ENCODE results near the gene GATA2.

Gene GATA2

DNA sequence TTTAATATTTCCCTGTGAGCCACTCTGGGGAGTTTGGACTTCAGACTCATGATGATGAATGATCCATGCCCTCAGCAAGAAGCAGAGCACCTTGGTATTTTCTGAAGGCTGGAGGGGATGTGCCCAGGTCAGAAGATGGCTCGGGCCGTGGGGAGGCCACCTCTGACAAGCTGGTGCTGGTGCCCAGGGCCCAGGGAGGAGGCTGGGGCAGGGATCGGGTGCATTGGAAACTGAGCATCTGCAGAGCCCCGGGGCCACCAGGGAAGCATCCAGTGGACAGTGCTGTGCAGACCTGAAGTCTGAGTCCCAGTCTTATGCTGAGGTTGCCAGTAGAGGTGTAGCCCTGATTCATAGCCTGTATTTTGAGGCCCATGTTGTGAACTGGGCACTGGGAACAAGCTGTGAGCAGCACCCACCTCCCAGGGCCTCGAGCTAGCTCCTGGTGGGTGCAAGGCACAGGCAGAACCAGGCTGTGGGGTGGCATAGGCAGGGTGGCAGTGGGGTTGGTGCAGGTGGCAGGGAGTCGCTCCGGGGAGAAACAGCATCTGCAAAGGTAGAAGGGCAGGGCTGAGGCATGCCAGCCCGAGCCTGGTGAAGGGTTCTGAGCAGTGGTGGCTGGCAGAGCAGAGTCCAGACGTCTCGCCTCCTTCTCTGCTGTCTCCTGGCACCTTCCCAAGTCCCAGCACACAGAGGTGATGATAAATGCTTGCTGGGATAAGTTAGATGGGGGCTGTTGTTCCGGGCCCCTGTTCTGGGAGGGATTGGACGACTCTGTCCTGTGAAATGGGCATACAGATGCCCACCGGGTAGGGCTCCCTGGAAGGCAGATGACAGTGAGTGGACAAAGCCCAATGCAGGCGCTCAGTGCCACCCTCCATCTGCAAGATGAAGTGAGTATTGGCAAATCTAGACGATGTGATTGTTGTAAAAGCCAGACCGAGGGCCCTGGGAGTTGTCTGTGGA, 36.9 kb downstream of the GATA2 start:
- no peak for DNase-seq

DNA sequence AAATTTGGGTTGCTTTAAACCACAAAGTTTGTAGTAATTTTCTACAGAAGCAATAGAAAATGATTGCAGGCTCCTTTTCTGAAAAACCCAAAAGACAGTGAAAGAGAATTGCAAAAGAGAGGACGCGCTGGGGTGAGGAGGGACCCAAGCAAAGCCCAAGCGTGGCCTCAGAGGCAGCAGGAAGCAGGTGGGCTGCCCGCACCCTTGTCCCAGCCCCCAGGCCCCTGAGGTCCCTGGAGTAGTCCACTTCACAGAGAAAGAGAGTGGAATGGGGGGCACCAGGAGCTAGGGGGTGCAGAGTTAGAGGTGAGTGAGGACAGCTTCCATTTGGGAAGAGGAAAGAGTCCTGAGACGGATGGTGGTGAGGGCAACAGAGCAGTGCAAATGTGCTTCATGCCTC, 37.9 kb downstream of the GATA2 start:
- no peak for DNase-seq

DNA sequence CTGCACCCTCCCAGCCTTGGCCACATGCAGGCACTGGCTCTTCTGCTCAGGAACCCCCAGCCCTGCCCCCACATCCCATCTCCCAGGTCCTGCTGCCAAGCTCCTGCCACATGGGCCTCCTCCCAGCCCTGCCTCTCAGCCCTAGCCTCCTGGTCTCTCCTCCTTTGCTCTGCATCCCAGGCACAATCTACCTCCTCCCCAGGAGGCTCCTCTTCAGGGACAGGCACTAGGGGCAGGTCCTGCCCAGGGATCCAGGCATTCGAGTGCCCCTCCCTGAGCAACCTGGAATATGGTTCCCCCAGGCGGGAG, 38.7 kb downstream of the GATA2 start:
- DNase-seq = no peak

DNA sequence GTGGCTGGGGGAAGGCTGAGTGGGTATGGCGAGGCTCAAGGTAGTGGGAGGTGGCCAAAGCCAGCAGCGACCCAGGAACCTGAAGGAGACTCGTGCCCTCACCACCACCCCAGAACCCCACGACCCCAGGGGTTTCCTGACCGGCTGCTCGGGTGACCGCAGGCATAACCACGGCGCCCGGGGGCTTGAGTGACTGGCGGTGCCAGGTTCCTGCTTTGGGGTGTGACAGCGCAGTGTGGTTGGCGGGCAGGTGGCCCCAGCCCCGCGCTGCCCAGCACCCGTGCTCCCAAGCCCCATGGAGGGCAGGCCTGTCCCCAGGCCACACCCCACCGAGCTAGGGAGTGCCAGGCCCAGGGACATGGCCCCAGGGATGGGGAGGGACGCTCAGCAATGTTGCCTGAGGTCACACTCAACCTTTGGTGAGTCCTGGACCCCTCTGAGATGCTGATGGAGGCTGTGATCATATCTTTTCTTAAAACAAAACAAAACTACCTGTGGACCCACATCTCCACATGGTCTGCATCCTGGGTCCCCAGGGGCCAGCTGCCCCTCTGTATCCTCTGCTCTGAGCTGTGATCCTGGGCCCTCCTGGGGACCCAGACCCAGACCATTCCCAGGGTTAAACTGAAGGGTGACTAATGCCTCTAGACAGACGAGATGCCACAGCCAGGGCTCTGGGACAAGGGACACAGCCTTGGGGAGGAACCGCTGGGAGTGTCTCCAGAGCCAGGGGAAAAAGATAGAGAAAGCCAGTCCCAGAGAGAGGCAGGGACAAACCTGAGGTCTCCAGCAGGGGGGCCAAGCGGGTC, 39.3 kb downstream of the GATA2 start:
- DNase-seq = no peak

DNA sequence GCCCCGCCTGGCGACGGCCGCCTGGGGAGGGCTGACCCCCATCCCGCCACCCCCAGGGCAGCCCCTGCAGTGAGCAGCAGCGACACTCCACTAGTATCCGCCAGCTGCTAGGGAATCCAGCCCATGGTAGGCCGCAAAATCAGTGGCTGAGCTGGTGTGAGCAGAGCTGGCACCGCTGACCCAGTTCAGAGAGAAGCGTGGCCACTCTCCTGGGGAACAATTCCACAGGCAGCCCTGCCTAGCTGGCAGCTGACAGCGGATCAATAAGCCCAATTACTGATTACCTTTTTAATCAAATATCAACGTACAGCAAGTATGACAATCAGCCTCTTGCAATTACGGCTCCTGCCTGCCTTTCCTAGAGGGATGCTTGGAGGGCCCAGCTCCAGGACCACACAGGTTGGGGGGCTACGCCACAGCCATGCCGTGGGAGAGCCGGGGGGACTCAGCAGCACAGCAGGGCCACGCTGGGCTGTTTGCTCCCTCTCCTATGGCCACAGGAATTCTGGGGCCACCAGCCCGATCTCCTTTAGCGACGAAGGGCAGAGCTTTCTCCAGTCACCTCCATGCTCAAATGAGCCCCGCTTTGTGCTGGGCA, 40.2 kb downstream of the GATA2 start:
- DNase-seq = no peak

DNA sequence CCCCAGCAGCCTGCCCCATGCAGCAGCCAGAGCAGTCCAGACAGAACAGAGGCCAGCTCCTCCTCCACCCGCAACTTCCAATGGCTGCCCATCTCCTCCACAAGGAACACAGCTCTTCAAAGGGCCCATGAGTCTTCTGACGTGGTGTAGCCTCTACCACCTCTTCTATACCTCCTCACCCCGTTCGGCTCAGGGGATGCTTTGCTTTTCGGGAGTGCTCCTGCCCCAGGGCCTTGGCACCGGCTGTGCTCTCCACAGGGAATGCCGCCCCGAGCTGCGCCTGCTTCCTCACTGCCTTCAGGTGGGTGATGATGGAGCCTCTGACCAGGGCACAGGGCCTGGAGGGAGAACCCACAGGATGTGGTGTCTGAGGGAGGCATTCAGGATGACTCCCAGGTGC, 40.9 kb downstream of the GATA2 start:
- DNase-seq = no peak

DNA sequence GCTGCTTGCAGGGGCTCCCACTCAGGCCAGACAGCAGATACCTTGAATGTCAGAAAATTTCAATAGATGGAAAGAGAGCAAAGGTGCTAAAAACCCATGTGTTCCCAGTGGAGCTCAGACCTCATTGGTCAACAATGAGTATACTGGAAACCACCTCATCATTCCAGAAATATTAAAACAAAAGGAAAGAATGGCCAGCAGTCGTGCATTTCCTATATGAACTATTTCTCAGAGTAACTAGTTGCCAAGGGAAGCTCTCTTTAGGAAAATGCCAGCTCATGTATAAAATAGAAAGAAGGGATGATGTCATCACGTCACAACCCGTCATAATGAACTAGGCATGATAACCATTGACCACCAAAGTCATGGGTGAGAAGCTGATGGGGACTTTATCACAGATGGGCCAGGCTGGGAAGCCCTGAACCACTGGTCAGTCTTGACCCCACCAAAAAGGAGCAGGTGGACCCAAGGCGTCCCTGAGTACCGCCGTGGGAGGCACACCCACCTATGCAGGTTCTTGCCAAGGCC, 43.8 kb downstream of the GATA2 start:
- DNase-seq = no peak

DNA sequence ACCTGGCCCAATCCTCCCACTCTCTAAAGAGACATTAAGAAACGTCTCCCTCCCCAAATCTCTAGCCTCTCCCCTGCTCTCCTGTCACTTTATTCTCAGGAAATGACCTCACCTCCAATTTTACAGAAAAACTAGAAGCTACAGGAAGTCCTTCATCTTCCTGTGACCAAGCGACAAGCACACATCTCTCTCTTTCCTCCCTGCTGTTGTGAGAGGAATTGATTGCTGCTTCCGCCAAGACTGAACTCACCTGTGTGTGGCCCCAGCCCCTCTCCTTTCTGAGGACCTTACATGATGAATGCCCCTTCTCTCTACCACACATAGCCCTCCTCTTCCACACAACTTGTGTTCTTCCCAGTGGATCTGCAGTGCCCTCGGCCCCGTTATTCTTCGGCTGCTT, 44.5 kb downstream of the GATA2 start:
- DNase-seq = peak; percentile 27 to 56

DNA sequence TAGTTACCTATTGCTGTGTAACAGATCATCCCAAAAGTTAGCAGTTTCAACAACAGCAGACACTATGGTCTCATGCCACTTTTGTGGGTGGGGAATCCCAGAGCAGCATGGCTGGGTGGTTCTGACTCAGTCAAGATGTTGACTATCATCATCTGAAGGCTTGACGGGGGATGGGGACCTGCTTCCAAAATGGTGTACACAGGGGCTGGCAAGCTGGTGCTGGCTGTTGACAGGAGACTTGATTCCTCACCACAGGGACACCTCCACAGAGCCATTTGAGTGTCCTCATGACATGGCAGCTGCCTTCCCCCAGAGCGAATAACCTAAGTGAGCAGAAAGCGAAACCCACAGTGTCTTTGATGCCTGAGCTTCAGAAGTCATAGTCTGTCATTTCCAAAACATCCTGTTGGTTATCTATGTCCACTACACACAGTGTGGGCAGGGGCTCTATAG, 45.4 kb downstream of the GATA2 start:
- no peak for DNase-seq

DNA sequence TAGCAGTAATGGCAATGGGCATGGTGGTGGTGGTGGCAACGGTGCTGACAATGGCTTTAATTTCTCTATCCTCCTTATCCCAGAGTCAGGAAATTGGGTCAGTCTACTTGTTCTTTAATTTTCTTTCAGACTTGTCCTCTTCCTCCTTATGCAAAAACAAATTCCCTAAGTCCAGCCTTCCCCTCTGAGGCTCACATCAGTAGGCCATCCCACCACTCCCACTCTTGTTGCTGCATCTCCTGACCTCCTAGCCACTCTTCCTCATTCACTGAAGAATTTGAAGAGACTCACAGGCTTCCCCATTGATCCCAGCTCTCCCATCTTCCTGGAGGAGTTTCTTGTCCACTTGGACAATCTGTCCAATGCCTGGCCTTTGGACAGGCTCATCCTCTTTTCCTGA, 46.2 kb downstream of the GATA2 start:
- DNase-seq = no peak

DNA sequence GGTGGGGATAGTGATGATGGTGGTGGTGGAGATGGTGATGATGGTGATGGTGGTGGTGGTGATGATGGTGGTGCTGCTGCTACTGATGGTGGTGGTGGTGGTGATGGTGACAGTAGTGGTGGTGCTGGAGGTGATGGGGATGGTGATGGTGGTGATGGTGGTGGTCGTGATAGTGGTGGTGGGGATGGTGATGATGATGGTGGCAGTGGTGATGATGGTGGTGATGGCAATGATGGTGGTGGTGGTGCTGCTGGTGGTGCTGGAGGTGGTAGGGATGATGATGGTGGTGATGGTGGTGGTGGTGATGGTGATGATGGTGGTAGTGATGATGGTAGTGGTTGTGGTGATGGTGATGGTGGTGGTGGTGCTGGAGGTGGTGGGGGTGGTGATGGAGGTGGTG, 47.6 kb downstream of the GATA2 start:
- DNase-seq = no peak

DNA sequence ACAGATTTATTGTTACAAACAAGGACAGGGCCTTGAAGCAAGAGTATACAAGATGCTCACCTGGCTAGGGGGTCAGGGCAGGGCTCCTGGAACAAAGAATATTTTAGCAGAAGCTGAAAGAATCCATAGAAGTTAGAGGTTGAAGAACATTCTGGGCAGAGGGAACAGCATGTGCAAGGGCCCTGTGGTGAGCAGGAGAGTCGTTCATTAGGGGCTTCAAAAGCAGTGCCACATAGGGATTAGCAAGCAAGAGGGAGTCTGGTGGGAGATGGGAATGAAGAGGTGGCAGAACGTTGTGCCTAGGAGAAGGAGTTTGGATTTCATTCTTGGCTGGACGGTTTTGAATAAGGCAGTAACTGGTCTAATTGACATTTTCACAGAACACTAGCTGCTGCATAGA, 49.2 kb downstream of the GATA2 start:
- no peak for DNase-seq

DNA sequence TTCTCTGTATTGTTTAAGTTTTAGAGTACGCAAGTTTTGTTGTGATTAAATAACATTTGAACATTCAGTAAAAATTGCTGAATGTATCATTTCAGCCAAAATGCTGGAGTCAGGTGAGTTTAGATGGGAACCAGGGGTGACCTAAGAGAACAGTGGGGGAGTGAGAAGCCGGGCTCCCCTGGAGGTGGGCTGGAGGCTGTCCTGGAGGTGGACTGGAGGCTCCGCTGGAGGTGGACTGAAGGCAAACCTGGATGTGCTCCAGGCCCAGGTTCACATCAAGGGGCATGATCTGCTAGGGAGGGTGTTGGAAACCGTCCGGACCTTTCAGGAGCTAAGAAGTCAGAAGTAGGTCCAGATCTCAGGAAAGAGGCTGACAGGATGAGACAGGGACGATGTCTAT, 50.1 kb downstream of the GATA2 start:
- no peak for DNase-seq

DNA sequence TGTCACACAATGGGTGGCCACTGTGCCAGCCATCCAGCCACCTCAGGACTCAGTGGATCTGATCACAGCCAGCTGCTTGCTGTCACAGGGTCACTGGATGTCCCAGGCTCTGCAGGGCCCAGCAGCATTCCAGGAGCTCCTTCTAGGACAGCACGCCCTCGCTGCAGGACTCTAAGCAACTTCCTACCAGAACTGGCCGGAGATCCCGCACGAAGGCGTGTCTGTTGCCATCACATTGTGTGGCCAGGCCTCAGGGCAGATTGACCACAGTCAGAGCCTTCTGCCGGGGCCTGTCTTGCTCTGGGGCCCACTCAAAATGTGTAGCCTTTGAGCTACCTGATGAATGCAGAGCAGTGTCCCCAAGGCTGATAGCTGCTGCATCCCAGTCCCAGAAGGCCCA, 50.9 kb downstream of the GATA2 start:
- no peak for DNase-seq

DNA sequence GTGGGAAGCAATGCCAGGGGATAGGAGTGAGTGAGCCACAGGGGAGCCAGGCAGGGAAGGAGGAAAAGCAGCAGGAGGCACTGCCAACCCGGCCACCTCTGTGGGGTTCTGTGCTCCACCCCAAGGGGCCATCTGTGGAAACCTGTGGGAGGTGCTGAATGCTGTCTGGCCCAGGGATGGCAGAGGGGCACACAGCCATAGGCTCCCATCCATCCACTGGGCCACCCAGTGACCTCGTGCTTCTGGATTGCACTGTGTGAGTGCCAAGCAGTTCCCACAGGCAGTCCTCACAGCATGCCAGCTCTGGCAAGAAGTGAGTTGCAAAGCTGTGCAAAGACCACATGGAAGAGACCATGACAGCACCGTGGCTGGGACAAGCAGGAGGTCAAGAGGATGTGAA, 53.8 kb downstream of the GATA2 start:
- no peak for DNase-seq

DNA sequence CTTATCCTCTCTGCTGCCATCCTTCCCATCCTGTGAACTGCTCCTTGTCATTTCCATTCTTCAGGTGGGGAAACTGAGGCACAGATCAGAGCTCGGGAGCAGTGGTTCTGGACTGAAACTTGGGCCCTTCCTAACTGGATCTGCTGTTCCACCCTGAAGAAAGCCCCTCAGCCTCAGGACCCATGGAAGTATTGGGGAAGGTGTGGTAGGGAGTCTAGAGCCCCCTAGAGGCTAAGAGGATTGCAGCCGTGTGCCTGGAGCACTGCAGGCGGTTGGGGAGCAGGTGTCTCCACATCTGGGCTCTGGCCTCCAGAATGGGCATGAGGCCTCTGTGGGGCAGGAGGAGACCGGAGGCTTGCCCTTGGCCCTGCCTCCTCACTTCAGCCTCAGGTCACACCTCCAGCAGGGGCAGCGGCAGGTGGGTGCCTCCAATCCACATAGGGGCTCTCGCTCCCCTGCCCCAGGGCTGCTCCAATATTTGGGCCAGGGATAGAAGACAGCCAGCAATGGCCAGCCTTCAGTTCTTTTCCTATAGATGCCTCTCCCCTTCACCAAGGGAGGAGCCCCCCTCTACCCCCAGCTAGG, 54.4 kb downstream of the GATA2 start:
- DNase-seq = no peak

DNA sequence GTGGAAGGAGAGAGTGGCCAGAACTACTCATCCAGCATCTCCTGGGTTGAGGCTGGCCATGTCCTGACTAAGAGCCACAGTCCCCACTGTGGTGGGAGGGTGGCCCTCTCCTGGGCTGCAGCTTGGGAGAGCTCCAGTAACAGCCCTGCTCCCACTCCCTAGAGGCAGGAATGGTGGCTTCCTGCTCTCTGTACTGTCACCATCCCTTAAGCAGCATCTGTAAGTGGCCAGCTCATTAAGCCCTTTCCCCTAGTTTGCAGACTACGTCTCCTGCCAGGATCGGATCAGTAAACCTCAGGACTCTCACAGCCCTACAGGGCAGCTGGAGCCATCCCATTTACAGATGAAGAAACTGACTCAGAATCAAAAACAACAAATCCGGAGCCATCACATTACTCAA, 56.8 kb downstream of the GATA2 start:
- DNase-seq = no peak

DNA sequence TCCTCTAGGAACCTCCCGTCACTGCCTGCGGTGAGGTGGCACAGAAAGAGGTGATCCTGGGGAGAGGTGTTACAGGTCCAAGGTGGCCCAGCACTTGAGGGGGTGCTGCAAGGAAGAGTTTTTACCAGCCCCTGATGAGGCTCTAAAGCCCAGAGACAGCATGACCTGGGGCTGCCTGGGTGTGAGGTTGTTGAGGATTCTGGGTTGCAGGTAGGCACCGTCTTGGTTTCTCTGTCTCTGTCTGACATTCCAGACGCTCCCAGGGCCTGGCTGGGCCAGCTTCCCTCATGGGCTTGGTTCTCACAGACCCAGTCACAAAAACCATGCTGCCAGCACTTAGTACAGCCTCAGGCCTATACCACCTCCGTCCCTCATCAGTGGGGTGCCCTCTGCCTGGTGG, 57.4 kb downstream of the GATA2 start:
- DNase-seq = no peak

DNA sequence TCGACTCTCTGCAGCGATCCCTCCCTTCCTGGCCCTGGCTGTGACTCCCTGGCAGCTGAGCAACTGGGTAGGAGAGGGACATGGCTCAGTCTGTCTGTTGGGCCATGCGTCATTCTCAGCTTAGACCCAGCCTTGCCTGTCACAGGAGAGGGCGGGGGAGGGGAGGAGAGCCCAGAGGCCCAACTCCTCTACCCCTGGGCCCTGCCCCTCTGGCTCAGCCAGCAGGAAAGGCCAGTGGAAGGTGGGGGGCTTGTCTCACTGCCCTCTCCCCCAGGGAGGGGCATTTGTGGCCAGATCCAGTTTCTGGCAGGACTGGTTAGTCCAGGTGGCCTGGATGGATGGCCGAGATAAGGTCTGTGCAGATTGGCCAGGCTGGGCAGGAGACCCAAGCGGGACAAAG, 57.9 kb downstream of the GATA2 start:
- no peak for DNase-seq

DNA sequence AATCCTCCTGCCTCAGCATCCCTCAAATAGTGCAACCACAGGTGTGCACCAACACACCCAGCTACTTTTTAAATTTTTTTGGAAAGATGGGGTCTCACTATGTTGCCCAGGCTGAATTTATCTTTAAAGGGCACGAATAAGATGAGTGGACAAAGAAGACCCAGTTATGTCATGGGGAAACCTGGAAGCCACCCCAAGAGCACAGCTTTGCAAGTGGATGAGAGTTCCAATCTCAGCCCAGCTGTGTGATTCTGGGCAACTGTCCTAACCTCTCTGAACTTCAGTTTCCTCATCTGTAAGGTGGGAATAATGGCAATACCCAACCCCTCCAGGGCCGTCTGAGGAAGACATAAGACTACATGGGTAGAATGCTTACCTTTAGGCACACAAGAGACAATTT, 58.5 kb downstream of the GATA2 start:
- no peak for DNase-seq

DNA sequence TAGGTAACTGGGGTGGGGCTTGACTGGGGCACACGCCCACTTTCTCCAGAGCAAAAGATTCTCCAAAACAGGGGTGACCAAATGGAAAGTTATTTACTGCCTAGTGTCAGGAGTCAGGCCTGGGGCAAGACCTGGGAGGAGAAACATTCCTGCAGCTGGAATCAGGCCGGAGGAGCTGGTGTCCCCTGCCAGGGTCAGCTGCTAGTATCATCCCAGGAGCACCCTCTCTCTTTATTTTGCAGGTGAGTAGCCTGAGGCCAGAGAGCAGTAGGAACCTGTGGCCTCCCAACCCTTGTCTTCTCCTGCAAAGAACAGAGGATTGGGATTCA, 59.2 kb downstream of the GATA2 start:
- no peak for DNase-seq

DNA sequence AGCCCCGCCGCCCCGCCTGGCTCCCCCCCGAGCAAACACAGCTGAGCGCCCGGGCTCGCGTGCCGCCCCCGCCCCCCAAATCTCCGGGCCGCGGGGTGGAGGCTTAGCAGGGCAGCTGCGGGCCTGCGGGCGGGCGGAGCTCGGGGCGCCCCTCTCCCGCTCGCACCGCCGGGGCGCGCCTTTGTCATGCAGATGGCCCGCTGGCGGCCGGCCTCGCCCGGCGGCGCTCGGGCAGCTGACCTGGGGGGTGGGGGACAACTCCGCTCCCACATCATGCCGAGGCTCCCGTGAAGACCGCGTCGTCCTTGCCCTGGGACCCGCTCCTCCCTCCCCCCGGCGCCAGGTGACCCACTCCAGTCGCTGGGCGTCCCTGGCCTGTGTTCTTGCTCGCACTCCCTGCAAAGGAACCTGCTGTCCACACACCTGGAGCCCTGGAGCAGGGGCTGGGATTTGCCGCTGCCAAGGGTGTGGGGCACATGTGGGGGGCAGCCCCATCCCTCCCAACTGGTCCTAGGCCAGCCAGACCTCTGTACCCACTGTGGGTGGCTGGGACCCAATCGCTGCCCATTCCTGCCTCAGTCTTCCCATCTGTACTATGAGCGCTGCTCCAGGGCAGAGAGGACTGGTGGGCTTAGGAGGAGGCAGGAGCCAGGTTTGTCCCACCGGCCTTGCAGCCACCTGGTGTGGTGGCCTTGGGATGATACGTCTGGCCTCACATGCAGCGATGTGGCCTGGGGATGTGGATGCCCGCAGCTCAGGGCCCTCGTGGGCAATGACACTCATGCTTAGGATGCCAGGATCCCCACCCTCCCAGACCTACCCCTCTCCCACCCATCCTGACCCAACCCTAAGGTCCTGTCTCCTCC, 59.8 kb downstream of the GATA2 start:
- no peak for DNase-seq

Measured in CD4-positive, alpha-beta T cell treated with Interleukin-4 for 1 hour (primary cell).